ENCODE data around the gene SGIP1. TPM values are rescaled to one million over a fixed set of nuclear protein-coding genes. Genes with fewer than 3 reads are reported as not detected.

The SGIP1 gene, protein sequence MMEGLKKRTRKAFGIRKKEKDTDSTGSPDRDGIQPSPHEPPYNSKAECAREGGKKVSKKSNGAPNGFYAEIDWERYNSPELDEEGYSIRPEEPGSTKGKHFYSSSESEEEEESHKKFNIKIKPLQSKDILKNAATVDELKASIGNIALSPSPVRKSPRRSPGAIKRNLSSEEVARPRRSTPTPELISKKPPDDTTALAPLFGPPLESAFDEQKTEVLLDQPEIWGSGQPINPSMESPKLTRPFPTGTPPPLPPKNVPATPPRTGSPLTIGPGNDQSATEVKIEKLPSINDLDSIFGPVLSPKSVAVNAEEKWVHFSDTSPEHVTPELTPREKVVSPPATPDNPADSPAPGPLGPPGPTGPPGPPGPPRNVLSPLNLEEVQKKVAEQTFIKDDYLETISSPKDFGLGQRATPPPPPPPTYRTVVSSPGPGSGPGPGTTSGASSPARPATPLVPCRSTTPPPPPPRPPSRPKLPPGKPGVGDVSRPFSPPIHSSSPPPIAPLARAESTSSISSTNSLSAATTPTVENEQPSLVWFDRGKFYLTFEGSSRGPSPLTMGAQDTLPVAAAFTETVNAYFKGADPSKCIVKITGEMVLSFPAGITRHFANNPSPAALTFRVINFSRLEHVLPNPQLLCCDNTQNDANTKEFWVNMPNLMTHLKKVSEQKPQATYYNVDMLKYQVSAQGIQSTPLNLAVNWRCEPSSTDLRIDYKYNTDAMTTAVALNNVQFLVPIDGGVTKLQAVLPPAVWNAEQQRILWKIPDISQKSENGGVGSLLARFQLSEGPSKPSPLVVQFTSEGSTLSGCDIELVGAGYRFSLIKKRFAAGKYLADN
- 0.62 and 0.65 TPM in 2 replicates for polyA plus RNA-seq (2013)

- WGBS (ENCODE audit: extremely low coverage, insufficient coverage, insufficient read length) = no CpG with 5 or more reads among the region's 25 CpGs
These were observed at the start of gene SGIP1 for GRCh38 chr1:66533804-66534740. SGIP1 (plus strand) TSS chr1:66534153; CDS start chr1:66534359, 206 bp downstream.

DNA sequence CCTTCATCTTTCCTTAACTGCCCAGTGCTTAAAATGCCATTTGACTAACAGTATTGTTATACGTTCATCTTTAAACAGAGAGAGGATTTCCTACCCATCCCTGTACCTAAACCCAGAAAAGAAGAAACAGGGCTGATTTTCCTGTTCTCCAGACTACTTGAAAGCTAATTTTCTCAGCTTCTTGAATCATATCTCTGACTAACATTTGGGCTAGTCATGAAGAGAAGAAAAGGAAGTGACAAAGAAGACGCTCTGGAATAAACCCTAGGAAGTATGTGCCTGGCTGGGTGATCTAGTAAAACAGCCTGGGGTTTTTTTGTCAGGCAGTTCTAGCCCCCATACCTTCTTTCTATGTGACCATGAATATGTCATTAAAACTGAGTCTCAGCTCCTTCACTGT lies 44.8 kb upstream of the SGIP1 start:
- Histone ChIP-seq H3K79me1 (ENCODE audit: low read length) (no peaks in the 10 kb centered on the region), H2AK5ac (ENCODE audit: low read length) (no peak overlapping the region), H4K8ac (ENCODE audit: low read depth, low read length) (no peak overlapping the region), H3K4me2 (ENCODE audit: low read length) (no peak overlapping the region), H3K18ac (ENCODE audit: low read length) (no peak overlapping the region), H3K4me1 (ENCODE audit: control insufficient read depth in 1 of 2, insufficient read depth in 2 of 2, low read length in 2 of 2) (no peaks in the 10 kb centered on the region), H3K9ac (ENCODE audit: low read length) (no peak overlapping the region), H3K4me3 (ENCODE audit: low read depth, low read length) (no peak overlapping the region), H2AFZ (ENCODE audit: insufficient read depth, low read length, poor library complexity) (no peak overlapping the region), H3K36me3 (ENCODE audit: control insufficient read depth in 1 of 2, insufficient read depth in 2 of 2, low read length in 2 of 2) (no peaks in the 10 kb centered on the region), H3K14ac (ENCODE audit: low read length) (no peak overlapping the region), H3K27ac (ENCODE audit: low read depth, low read length) (no peak overlapping the region), H3K23ac (ENCODE audit: low read length) (no peak overlapping the region), H4K91ac (ENCODE audit: low read depth, low read length) (no peak overlapping the region), H3K27me3 (ENCODE audit: insufficient read depth, low read length) (no peaks in the 10 kb centered on the region), H2BK120ac (ENCODE audit: insufficient read depth, low read length, poor library complexity) (no peak overlapping the region), H2BK12ac (ENCODE audit: low read length) (no peak overlapping the region), H4K12ac (ENCODE audit: low read depth, low read length) (no peak overlapping the region), H3K79me2 (ENCODE audit: control insufficient read depth, insufficient read depth, low read length, poor library complexity) (no peaks in the 10 kb centered on the region), H3K4ac (ENCODE audit: low read depth, low read length) (no peak overlapping the region), H3K9me3 (ENCODE audit: insufficient read depth, low read depth, low read length) (no peaks in the 10 kb centered on the region), H2BK5ac (ENCODE audit: low read depth, low read length, poor library complexity) (no peak overlapping the region)
- DNase-seq = peak in 1 of 2 donors; percentile 26
- no CpG with 5 or more reads among the region's 2 CpGs for WGBS (ENCODE audit: extremely low coverage, insufficient coverage, insufficient read length)

More at GRCh38 chr1:66533804-66534740, at the start of gene SGIP1:
- H3K4me1 ChIP-seq (ENCODE audit: control insufficient read depth in 1 of 2, insufficient read depth in 2 of 2, low read length in 2 of 2) = peaks cover 6 to 10% of the 10 kb centered on the region in 2 experiments
- H2BK5ac ChIP-seq (ENCODE audit: low read depth, low read length, poor library complexity) = no peak within 1 kb of the TSS
- H3K9ac ChIP-seq (ENCODE audit: low read length) = no peak within 1 kb of the TSS
- peak within 1 kb of the TSS; percentile 54 for H3K4me3 ChIP-seq (ENCODE audit: low read depth, low read length)
- no peaks in the 10 kb centered on the region for H3K9me3 ChIP-seq (ENCODE audit: insufficient read depth, low read depth, low read length)
- peak within 1 kb of the TSS; percentile 32 for H2BK120ac ChIP-seq (ENCODE audit: insufficient read depth, low read length, poor library complexity)
- H2AFZ ChIP-seq (ENCODE audit: insufficient read depth, low read length, poor library complexity) = peak within 1 kb of the TSS; percentile 67
- H3K79me2 ChIP-seq (ENCODE audit: control insufficient read depth, insufficient read depth, low read length, poor library complexity) = no peaks in the 10 kb centered on the region
- H3K18ac ChIP-seq (ENCODE audit: low read length) = peak within 1 kb of the TSS; percentile 33
- H3K14ac ChIP-seq (ENCODE audit: low read length) = peak within 1 kb of the TSS; percentile 26
- peak within 1 kb of the TSS; percentile 81 for H3K4me2 ChIP-seq (ENCODE audit: low read length)
- H3K4ac ChIP-seq (ENCODE audit: low read depth, low read length) = no peak within 1 kb of the TSS
- H3K36me3 ChIP-seq (ENCODE audit: control insufficient read depth in 1 of 2, insufficient read depth in 2 of 2, low read length in 2 of 2) = no peaks in the 10 kb centered on the region
- H4K12ac ChIP-seq (ENCODE audit: low read depth, low read length) = peak within 1 kb of the TSS; percentile 64
- peaks cover 2% of the 10 kb centered on the region for H3K79me1 ChIP-seq (ENCODE audit: low read length)
- peak within 1 kb of the TSS; percentile 43 for H4K8ac ChIP-seq (ENCODE audit: low read depth, low read length)
- no peak within 1 kb of the TSS for H2AK5ac ChIP-seq (ENCODE audit: low read length)
- no peak within 1 kb of the TSS for H3K27ac ChIP-seq (ENCODE audit: low read depth, low read length)
- H4K91ac ChIP-seq (ENCODE audit: low read depth, low read length) = no peak within 1 kb of the TSS
- peak; percentile 24 to 45 for DNase-seq
- no peak within 1 kb of the TSS for H2BK12ac ChIP-seq (ENCODE audit: low read length)
- H3K27me3 ChIP-seq (ENCODE audit: insufficient read depth, low read length) = no peaks in the 10 kb centered on the region
- H3K23ac ChIP-seq (ENCODE audit: low read length) = no peak within 1 kb of the TSS

DNA sequence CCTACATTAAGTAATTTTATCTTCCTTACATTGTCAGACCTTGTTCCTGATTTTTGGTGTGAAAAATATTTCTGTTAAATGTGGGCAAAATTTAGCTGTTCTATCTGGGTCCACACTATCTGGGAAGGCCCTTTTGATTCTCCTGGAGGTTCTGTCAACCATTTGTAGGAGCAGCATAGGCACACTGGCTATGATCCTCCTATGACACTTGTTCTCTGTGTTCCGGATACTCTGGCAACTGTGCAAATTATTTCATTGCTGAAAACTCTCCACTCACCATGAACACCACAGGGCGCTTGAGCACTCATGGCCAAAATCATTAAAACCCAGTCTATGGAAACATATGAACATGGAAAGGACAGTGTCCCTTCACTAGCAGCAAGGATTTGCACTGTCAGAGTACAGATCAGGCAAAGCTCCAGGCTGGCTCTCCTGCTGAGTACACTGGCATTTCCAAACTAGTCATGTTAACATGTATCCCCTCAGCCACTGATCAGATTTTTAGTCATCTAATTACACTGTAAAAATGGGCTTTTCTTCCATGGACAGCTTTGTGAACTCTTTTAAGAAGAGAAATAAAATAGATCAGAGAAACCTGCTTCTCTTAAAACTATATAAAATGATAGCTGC lies 43.9 kb upstream of the SGIP1 start:
- DNase-seq = no peak
- H3K4me2 ChIP-seq (ENCODE audit: low read length) = no peak overlapping the region
- H3K18ac ChIP-seq (ENCODE audit: low read length) = no peak overlapping the region
- H2AK5ac ChIP-seq (ENCODE audit: low read length) = no peak overlapping the region
- no peaks in the 10 kb centered on the region for H3K79me1 ChIP-seq (ENCODE audit: low read length)
- no peak overlapping the region for H2BK5ac ChIP-seq (ENCODE audit: low read depth, low read length, poor library complexity)
- no peak overlapping the region for H4K12ac ChIP-seq (ENCODE audit: low read depth, low read length)
- no peak overlapping the region for H2BK12ac ChIP-seq (ENCODE audit: low read length)
- H2AFZ ChIP-seq (ENCODE audit: insufficient read depth, low read length, poor library complexity) = no peak overlapping the region
- H3K27ac ChIP-seq (ENCODE audit: low read depth, low read length) = no peak overlapping the region
- H4K91ac ChIP-seq (ENCODE audit: low read depth, low read length) = no peak overlapping the region
- no peaks in the 10 kb centered on the region for H3K36me3 ChIP-seq (ENCODE audit: control insufficient read depth in 1 of 2, insufficient read depth in 2 of 2, low read length in 2 of 2)
- no peaks in the 10 kb centered on the region for H3K9me3 ChIP-seq (ENCODE audit: insufficient read depth, low read depth, low read length)
- H3K23ac ChIP-seq (ENCODE audit: low read length) = no peak overlapping the region
- H3K4me3 ChIP-seq (ENCODE audit: low read depth, low read length) = no peak overlapping the region
- H3K4me1 ChIP-seq (ENCODE audit: control insufficient read depth in 1 of 2, insufficient read depth in 2 of 2, low read length in 2 of 2) = no peaks in the 10 kb centered on the region
- no peaks in the 10 kb centered on the region for H3K79me2 ChIP-seq (ENCODE audit: control insufficient read depth, insufficient read depth, low read length, poor library complexity)
- peak overlapping the region; percentile 34 for H3K9ac ChIP-seq (ENCODE audit: low read length)
- no peak overlapping the region for H3K4ac ChIP-seq (ENCODE audit: low read depth, low read length)
- no CpG with 5 or more reads among the region's 2 CpGs for WGBS (ENCODE audit: extremely low coverage, insufficient coverage, insufficient read length)
- H4K8ac ChIP-seq (ENCODE audit: low read depth, low read length) = no peak overlapping the region
- no peak overlapping the region for H3K14ac ChIP-seq (ENCODE audit: low read length)
- no peak overlapping the region for H2BK120ac ChIP-seq (ENCODE audit: insufficient read depth, low read length, poor library complexity)
- H3K27me3 ChIP-seq (ENCODE audit: insufficient read depth, low read length) = no peaks in the 10 kb centered on the region

Data from trophoblast cell (in vitro differentiated cells and primary cell).